Measurements from ENCODE around the gene ARHGAP15.

ARHGAP15 gene

GRCh38 chr2:143680885-143681405 is 551.7 kb downstream of the ARHGAP15 start:
- H3K79me2 ChIP-seq (ENCODE audit: low read length) = no peaks in the 10 kb centered on the region
- H3K4me2 ChIP-seq (ENCODE audit: low read depth, low read length) = no peak overlapping the region
- no peaks in the 10 kb centered on the region for H3K9me3 ChIP-seq (replicated peaks; ENCODE audit: insufficient read depth, low read length)
- DNase-seq = no peak
- H3K27ac ChIP-seq (ENCODE audit: low read length) = no peak overlapping the region
- H3K36me3 ChIP-seq (replicated peaks; ENCODE audit: insufficient read depth, low read length) = no peaks in the 10 kb centered on the region
- H3F3A ChIP-seq (ENCODE audit: insufficient read depth, low read length) = no peaks in the 10 kb centered on the region
- H3K9me2 ChIP-seq (replicated peaks; ENCODE audit: insufficient read depth, low read length) = no peaks in the 10 kb centered on the region
- no peak overlapping the region for H3K9ac ChIP-seq (ENCODE audit: low read length)
- H3K4me1 ChIP-seq (ENCODE audit: low read length) = no peaks in the 10 kb centered on the region
- no peak overlapping the region for H3K4me3 ChIP-seq (ENCODE audit: low read length)
- H2AFZ ChIP-seq (ENCODE audit: low read length) = no peak overlapping the region
- no peaks in the 10 kb centered on the region for H3K27me3 ChIP-seq (replicated peaks; ENCODE audit: insufficient read depth, low read length)
- TF ChIP-seq CTCF (IDR thresholded peaks at IDR 0.05; ENCODE audit: low read length) (no peak), EZH2phosphoT487 (IDR thresholded peaks at IDR 0.05; ENCODE audit: low read length) (no peak), EZH2 (optimal IDR thresholded peaks at IDR 0.05; ENCODE audit: low read depth, low read length) (no peak)
- H4K20me1 ChIP-seq (ENCODE audit: insufficient read depth, low read length) = no peaks in the 10 kb centered on the region

GRCh38 chr2:143682436-143683055 is 553.3 kb downstream of the ARHGAP15 start:
- no peak overlapping the region for H2AFZ ChIP-seq (ENCODE audit: low read length)
- no peaks in the 10 kb centered on the region for H3K9me2 ChIP-seq (replicated peaks; ENCODE audit: insufficient read depth, low read length)
- no peaks in the 10 kb centered on the region for H3K9me3 ChIP-seq (replicated peaks; ENCODE audit: insufficient read depth, low read length)
- H3K4me2 ChIP-seq (ENCODE audit: low read depth, low read length) = no peak overlapping the region
- no peaks in the 10 kb centered on the region for H3K36me3 ChIP-seq (replicated peaks; ENCODE audit: insufficient read depth, low read length)
- no peaks in the 10 kb centered on the region for H4K20me1 ChIP-seq (ENCODE audit: insufficient read depth, low read length)
- no peak overlapping the region for H3K4me3 ChIP-seq (ENCODE audit: low read length)
- TF ChIP-seq EZH2phosphoT487 (IDR thresholded peaks at IDR 0.05; ENCODE audit: low read length) = no peak
- TF ChIP-seq EZH2 (optimal IDR thresholded peaks at IDR 0.05; ENCODE audit: low read depth, low read length) = no peak
- TF ChIP-seq CTCF (IDR thresholded peaks at IDR 0.05; ENCODE audit: low read length) = no peak
- no peak overlapping the region for H3K27ac ChIP-seq (ENCODE audit: low read length)
- H3F3A ChIP-seq (ENCODE audit: insufficient read depth, low read length) = no peaks in the 10 kb centered on the region
- no peak for DNase-seq
- H3K27me3 ChIP-seq (replicated peaks; ENCODE audit: insufficient read depth, low read length) = no peaks in the 10 kb centered on the region
- H3K9ac ChIP-seq (ENCODE audit: low read length) = no peak overlapping the region
- H3K79me2 ChIP-seq (ENCODE audit: low read length) = no peaks in the 10 kb centered on the region
- no peaks in the 10 kb centered on the region for H3K4me1 ChIP-seq (ENCODE audit: low read length)

- Histone ChIP-seq H3K9me2 (replicated peaks; ENCODE audit: insufficient read depth, low read length) (no peaks in the 10 kb centered on the region), H3K79me2 (ENCODE audit: low read length) (no peaks in the 10 kb centered on the region), H4K20me1 (ENCODE audit: insufficient read depth, low read length) (no peaks in the 10 kb centered on the region), H3K4me3 (ENCODE audit: low read length) (no peak overlapping the region), H3K4me1 (ENCODE audit: low read length) (no peaks in the 10 kb centered on the region), H3F3A (ENCODE audit: insufficient read depth, low read length) (no peaks in the 10 kb centered on the region), H3K27me3 (replicated peaks; ENCODE audit: insufficient read depth, low read length) (no peaks in the 10 kb centered on the region), H3K4me2 (ENCODE audit: low read depth, low read length) (no peak overlapping the region), H2AFZ (ENCODE audit: low read length) (no peak overlapping the region), H3K9me3 (replicated peaks; ENCODE audit: insufficient read depth, low read length) (no peaks in the 10 kb centered on the region), H3K27ac (ENCODE audit: low read length) (no peak overlapping the region), H3K36me3 (replicated peaks; ENCODE audit: insufficient read depth, low read length) (no peaks in the 10 kb centered on the region), H3K9ac (ENCODE audit: low read length) (no peak overlapping the region)
- TF ChIP-seq CTCF (IDR thresholded peaks at IDR 0.05; ENCODE audit: low read length) (no peak), EZH2phosphoT487 (IDR thresholded peaks at IDR 0.05; ENCODE audit: low read length) (no peak), EZH2 (optimal IDR thresholded peaks at IDR 0.05; ENCODE audit: low read depth, low read length) (no peak)
- no peak for DNase-seq
Observed at GRCh38 chr2:143683977-143684376, 554.8 kb downstream of the ARHGAP15 start.

All from MM.1S (cell line).